ENCODE measurements around the gene GPX8.

Gene GPX8

GRCh38 chr5:55146080-55146479, 13.9 kb upstream of the GPX8 start:
- no peak for TF ChIP-seq CTCF (IDR thresholded peaks at IDR 0.05)
- Histone ChIP-seq H3K4me1 (ENCODE audit: control insufficient read depth in 1 of 2, insufficient read depth in 1 of 2, low read depth in 1 of 2, low read length in 1 of 2) (no peaks in the 10 kb centered on the region), H3K27me3 (peaks cover 22% of the 10 kb centered on the region), H3K9me3 (no peaks in the 10 kb centered on the region), H3K4me3 (ENCODE audit: low read depth in 1 of 2, low read length in 1 of 2) (no peak overlapping the region), H3K27ac (no peak overlapping the region), H3K36me3 (no peaks in the 10 kb centered on the region)

DNA sequence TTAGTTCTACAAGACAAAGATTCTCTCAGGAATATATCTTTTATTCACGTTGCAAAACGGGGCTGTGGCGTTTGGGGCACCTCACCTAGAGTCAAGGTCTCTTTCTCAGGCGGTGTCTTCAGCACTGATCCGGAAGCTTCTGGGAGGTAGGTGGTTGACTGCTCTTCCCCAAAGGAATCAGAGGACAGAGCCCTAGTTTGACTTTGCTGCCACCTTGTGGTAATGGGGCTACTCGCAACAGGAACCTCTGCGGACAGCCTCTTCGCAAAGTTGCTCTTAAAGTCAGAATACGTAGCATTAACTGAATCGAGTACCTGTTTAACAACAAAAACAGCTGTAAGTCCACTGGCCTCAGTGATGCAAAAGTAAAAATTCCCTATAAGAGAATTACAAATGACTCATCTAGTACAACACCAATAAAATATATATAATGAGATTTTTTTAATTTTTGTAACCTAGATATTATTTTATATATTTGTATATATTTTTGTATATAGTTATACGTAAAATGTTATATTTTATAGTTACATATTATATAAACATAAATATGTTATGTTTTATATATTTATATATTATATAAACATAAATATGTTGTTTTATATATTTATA, 13.3 kb upstream of the GPX8 start:
- Histone ChIP-seq H3K36me3 (no peaks in the 10 kb centered on the region), H3K27me3 (peaks cover 22% of the 10 kb centered on the region), H3K4me1 (ENCODE audit: control insufficient read depth in 1 of 2, insufficient read depth in 1 of 2, low read depth in 1 of 2, low read length in 1 of 2) (no peaks in the 10 kb centered on the region), H3K9me3 (no peaks in the 10 kb centered on the region), H3K4me3 (ENCODE audit: low read depth in 1 of 2, low read length in 1 of 2) (no peak overlapping the region), H3K27ac (no peak overlapping the region)
- peak; percentile 70 for TF ChIP-seq CTCF (IDR thresholded peaks at IDR 0.05)

DNA sequence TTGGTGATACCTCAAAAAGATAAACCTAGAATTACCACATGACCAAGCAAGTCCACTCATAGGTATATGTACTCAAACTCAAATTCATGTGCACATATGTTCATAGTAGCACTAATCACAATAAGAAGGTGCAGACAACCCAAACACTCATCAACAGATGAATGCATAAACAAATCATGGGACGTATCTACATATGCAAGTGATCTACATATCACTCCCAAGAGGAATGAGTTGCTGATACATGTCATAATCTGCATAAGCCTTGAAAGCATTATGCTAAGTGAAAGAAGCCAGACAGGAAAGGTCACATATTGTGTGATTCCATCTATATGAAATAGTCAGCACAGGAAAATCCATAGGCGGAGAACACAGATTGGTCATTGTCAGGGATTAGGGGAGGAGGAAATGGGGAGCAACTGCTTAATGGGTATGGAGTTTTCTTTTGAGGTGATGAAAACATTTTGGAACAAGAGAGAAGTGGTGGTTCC, 10.6 kb upstream of the GPX8 start:
- H3K27ac ChIP-seq: no peak overlapping the region
- H3K4me1 ChIP-seq (ENCODE audit: control insufficient read depth in 1 of 2, insufficient read depth in 1 of 2, low read depth in 1 of 2, low read length in 1 of 2): no peaks in the 10 kb centered on the region
- no peak overlapping the region for H3K4me3 ChIP-seq (ENCODE audit: low read depth in 1 of 2, low read length in 1 of 2)
- H3K27me3 ChIP-seq: peaks cover 21% of the 10 kb centered on the region
- TF ChIP-seq CTCF (IDR thresholded peaks at IDR 0.05): no peak
- H3K36me3 ChIP-seq: no peaks in the 10 kb centered on the region
- no peaks in the 10 kb centered on the region for H3K9me3 ChIP-seq

GRCh38 chr5:55151923-55152842, 7.8 kb upstream of the GPX8 start:
- TF ChIP-seq CTCF (IDR thresholded peaks at IDR 0.05): no peak
- Histone ChIP-seq H3K27ac (no peak overlapping the region), H3K4me1 (ENCODE audit: control insufficient read depth in 1 of 2, insufficient read depth in 1 of 2, low read depth in 1 of 2, low read length in 1 of 2) (no peaks in the 10 kb centered on the region)

GRCh38 chr5:55154873-55155272, 5.1 kb upstream of the GPX8 start:
- H3K4me3 ChIP-seq (ENCODE audit: low read depth in 1 of 2, low read length in 1 of 2): no peak overlapping the region
- no peak for TF ChIP-seq CTCF (IDR thresholded peaks at IDR 0.05)
- no peaks in the 10 kb centered on the region for H3K4me1 ChIP-seq (ENCODE audit: control insufficient read depth in 1 of 2, insufficient read depth in 1 of 2, low read depth in 1 of 2, low read length in 1 of 2)
- no peaks in the 10 kb centered on the region for H3K36me3 ChIP-seq
- H3K27me3 ChIP-seq: peaks cover 48% of the 10 kb centered on the region
- no peak overlapping the region for H3K27ac ChIP-seq
- H3K9me3 ChIP-seq: no peaks in the 10 kb centered on the region

More at GRCh38 chr5:55151923-55152842, 7.8 kb upstream of the GPX8 start:
- peaks cover 35% of the 10 kb centered on the region for H3K27me3 ChIP-seq
- no peaks in the 10 kb centered on the region for H3K36me3 ChIP-seq
- H3K4me3 ChIP-seq (ENCODE audit: low read depth in 1 of 2, low read length in 1 of 2): no peak overlapping the region
- H3K9me3 ChIP-seq: no peaks in the 10 kb centered on the region

Measured in neutrophil (primary cell).